ACHN (cell line): ENCODE measurements around the gene CLN6.
A peak's percentile ranks its signal among the peaks of the same experiment; 100 is the strongest.

ENCODE experiments used
- DNase-seq: peaks from one replicate; pipeline ENCODE4 v3.0.0-alpha.2; 2015
- in situ Hi-C: cut with HindIII; loops from 2 replicates; pipeline ENCODE4 v1.10.0; 2017; ENCODE audit warnings: low sequenced_read_pairs, low pct_ligation_motif_present, low pct_unique_long_range_greater_than_20kb

Gene CLN6

GRCh38 chr15:68229386-68230156, at the start of gene CLN6:
TSS of gene CLN6 (minus strand) at chr15:68229728. CDS start at chr15:68229584, 144 bp downstream.
- in situ Hi-C loops: no loop called here
- DNase-seq: peak; percentile 76

GRCh38 chr15:68278595-68279405, 49.3 kb upstream of the CLN6 start:
- in situ Hi-C loops: no loop called here
- no peak for DNase-seq

GRCh38 chr15:68278345-68278594, 48.7 kb upstream of the CLN6 start:
- in situ Hi-C loops: no loop called here
- DNase-seq: no peak

GRCh38 chr15:68277603-68278344, 48.2 kb upstream of the CLN6 start, which contains the start of gene FEM1B:
TSS of gene FEM1B (plus strand) at chr15:68277745. CDS start at chr15:68278418, 673 bp downstream.
- in situ Hi-C loops: no loop called here
- peak; percentile 90 for DNase-seq

GRCh38 chr15:68277131-68277602, 47.6 kb upstream of the CLN6 start:
- DNase-seq: peak; percentile 53
- in situ Hi-C loops: no loop called here

- no peak for DNase-seq
- in situ Hi-C loops: no loop called here
Observed at GRCh38 chr15:68276668-68277067, 47.1 kb upstream of the CLN6 start.

- in situ Hi-C loops: no loop called here
- DNase-seq: no peak
Observed at GRCh38 chr15:68275165-68275746, 45.7 kb upstream of the CLN6 start.

GRCh38 chr15:68274201-68274848, 44.8 kb upstream of the CLN6 start:
- in situ Hi-C loops: no loop called here
- DNase-seq: no peak

GRCh38 chr15:68272721-68273271, 43.3 kb upstream of the CLN6 start:
- no peak for DNase-seq

GRCh38 chr15:68271854-68272471, 42.4 kb upstream of the CLN6 start:
- DNase-seq: peak; percentile 53
- in situ Hi-C loops: no loop called here

More at GRCh38 chr15:68272721-68273271, 43.3 kb upstream of the CLN6 start:
- in situ Hi-C loops: no loop called here

GRCh38 chr15:68268405-68268804, 38.9 kb upstream of the CLN6 start:
- DNase-seq: no peak
- in situ Hi-C loops: no loop called here

- in situ Hi-C loops: no loop called here
- DNase-seq: no peak
Observed at GRCh38 chr15:68265674-68266073, 36.1 kb upstream of the CLN6 start.

GRCh38 chr15:68265081-68265480, 35.6 kb upstream of the CLN6 start:
- no peak for DNase-seq
- in situ Hi-C loops: no loop called here

- no peak for DNase-seq
- in situ Hi-C loops: no loop called here
Observed at GRCh38 chr15:68264282-68264681, 34.8 kb upstream of the CLN6 start.

- no peak for DNase-seq
- in situ Hi-C loops: no loop called here
Observed at GRCh38 chr15:68262514-68263356, 33.2 kb upstream of the CLN6 start.

GRCh38 chr15:68261980-68262379, 32.5 kb upstream of the CLN6 start:
- DNase-seq: no peak
- in situ Hi-C loops: no loop called here

GRCh38 chr15:68261241-68261640, 31.7 kb upstream of the CLN6 start:
- no peak for DNase-seq
- in situ Hi-C loops: no loop called here
